ENCODE data around the gene CTDSP2. TPM values are rescaled to one million over a fixed set of nuclear protein-coding genes. Genes with fewer than 3 reads are reported as not detected.

Gene CTDSP2
- total RNA-seq, 1 experiment from 2014 or later, result 117 TPM

DNA sequence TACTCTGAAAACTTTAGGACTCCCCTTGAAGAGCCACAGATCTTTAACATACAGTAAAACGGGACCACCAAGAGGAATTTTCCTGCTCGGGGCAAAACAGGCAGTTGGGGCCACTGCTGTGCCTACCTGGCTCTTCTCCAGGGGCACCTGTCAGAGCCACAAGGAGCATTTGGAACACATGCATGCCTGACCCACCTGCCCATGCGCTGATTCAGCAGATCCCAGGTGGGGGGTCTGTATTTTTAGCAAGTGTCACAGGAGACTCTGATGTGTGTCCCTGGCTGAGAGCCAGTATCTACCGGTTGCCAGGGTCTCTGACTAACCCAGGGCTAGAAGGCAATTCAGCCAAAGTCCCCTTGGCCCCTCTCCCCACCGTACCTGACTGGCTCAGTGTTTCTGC lies 6.5 kb downstream of the CTDSP2 start:
- intact Hi-C loops (cut with micrococcal nuclease; ENCODE audit: unreplicated experiment), result no loop called here
- Mint-ChIP-seq H3K4me3 (ENCODE audit: low read depth, unreplicated experiment) (no peak overlapping the region), H3K4me1 (ENCODE audit: low read depth, unreplicated experiment) (peaks cover 68% of the 10 kb centered on the region)

DNA sequence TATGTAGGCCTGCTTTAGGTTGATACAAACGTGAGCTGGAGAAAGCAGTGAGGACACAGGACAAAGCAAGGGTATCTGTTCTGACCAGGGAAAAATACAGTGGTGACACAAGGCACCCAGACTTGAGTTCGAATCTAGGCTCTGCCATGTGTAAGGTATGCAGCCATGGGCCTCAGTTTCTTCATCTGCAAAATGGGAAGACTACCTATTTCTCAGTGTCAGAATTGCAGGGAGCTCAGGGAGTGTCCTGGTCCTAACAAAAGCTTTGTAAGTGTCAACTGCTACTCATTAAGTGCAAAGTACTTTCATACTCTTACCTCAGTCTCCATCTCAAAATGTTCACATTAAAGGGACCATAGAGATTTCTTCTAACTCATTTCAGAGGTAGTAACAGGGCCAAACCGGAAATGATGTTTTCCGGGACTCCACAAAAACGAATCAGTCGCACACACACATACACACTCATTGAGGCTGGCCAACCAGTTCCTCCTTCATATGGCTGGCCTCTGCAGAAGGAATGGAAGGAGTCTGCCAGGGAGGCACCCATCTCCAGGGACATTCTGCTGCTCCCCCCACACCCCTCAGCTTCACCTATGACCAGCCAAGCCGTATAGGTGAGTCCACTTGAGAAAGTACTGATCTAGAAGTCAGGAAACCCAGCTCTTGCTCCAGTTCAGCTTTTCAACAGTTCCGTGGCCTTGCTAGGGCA lies 7.8 kb downstream of the CTDSP2 start:
- intact Hi-C loops (cut with micrococcal nuclease; ENCODE audit: unreplicated experiment), result no loop called here
- CTCF ChIA-PET, result interaction anchor here (0.7 to 2.1 kb wide), 2 partner anchors 60 kb away, joined by 3 to 6 read pairs; no protein-coding TSS in a partner anchor
- TF ChIP-seq CTCF (IDR thresholded peaks at IDR 0.05; ENCODE audit: unreplicated experiment), result no peak
- DNase-seq, result no peak
- Mint-ChIP-seq H3K27me3 (ENCODE audit: unreplicated experiment) (no peaks in the 10 kb centered on the region), H3K36me3 (ENCODE audit: insufficient read depth, unreplicated experiment) (no peaks in the 10 kb centered on the region), H3K4me3 (ENCODE audit: low read depth, unreplicated experiment) (no peak overlapping the region), H3K27ac (ENCODE audit: unreplicated experiment) (no peak overlapping the region), H3K4me1 (ENCODE audit: low read depth, unreplicated experiment) (peaks cover 57% of the 10 kb centered on the region), H3K9me3 (ENCODE audit: low read depth, unreplicated experiment) (no peaks in the 10 kb centered on the region)
- BruUV-seq (replicated peaks), result no TSS peak

More for the DNA sequence above, 6.5 kb downstream of the CTDSP2 start:
- Mint-ChIP-seq H3K27ac (ENCODE audit: unreplicated experiment) (no peak overlapping the region), H3K27me3 (ENCODE audit: unreplicated experiment) (no peaks in the 10 kb centered on the region), H3K36me3 (ENCODE audit: insufficient read depth, unreplicated experiment) (peaks cover 11% of the 10 kb centered on the region), H3K9me3 (ENCODE audit: low read depth, unreplicated experiment) (no peaks in the 10 kb centered on the region)
- BruUV-seq (replicated peaks), result no TSS peak
- no peak for DNase-seq
- CTCF ChIA-PET, result no interaction called here
- no peak for TF ChIP-seq CTCF (IDR thresholded peaks at IDR 0.05; ENCODE audit: unreplicated experiment)

DNA sequence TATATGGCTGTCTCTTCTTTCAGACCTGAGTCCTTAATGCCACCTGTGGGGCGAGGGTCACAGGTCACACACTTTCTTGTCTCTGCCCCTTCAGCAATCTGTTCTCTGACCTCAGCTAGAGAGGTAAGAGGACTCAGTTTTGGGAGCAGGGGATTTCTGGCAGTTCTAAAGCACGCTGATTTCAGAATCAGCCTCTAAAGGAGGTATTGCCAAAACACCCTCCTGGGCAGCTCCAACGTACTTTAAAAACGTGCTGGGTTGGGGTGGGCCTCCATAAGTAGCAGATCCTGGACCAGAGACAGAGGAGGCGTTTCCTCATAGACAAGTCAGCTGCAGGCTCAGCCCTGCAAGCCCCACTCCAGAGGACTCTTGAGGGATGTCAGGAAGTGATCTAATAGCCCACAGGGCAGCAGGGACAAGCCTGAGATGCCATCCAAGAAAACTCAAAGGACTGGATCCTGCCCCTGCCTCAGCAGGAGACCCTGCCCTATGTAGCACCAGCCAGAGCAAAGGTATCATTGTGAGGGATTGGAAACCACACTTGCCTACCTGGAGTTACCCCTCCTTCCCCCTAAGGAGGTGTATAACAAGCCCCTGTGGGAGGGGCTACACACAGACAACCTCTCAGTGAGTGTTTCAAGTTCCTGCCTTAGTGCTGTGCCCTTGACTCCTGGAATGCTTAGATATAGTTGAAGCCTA lies 8.5 kb downstream of the CTDSP2 start:
- no peak overlapping the region for H3K4me3 Mint-ChIP-seq (ENCODE audit: low read depth, unreplicated experiment)
- CTCF ChIA-PET, result interaction anchor here (2.1 kb wide), 1 partner anchor 61 kb away, joined by 6 read pairs; no protein-coding TSS in a partner anchor

More for the DNA sequence above, 8.5 kb downstream of the CTDSP2 start:
- no TSS peak for BruUV-seq (replicated peaks)
- Mint-ChIP-seq H3K4me1 (ENCODE audit: low read depth, unreplicated experiment) (peaks cover 50% of the 10 kb centered on the region), H3K27ac (ENCODE audit: unreplicated experiment) (no peak overlapping the region), H3K9me3 (ENCODE audit: low read depth, unreplicated experiment) (no peaks in the 10 kb centered on the region), H3K27me3 (ENCODE audit: unreplicated experiment) (no peaks in the 10 kb centered on the region), H3K36me3 (ENCODE audit: insufficient read depth, unreplicated experiment) (no peaks in the 10 kb centered on the region)
- intact Hi-C loops (cut with micrococcal nuclease; ENCODE audit: unreplicated experiment), result no loop called here
- DNase-seq, result no peak
- TF ChIP-seq CTCF (IDR thresholded peaks at IDR 0.05; ENCODE audit: unreplicated experiment), result no peak

Data from Calu3 (cell line).